Panc1 (cell line): Measurements from ENCODE around the gene DHX34. TPM values are rescaled to one million over a fixed set of nuclear protein-coding genes. Genes with fewer than 3 reads are reported as not detected.
A peak's percentile ranks its signal among the peaks of the same experiment; 100 is the strongest.

Source experiments
- ATAC-seq: fragments of 200-7000 bp; cut with Tn5 transposase; 2 replicates; pipeline ENCODE4 v1.9.1; 2020; ENCODE audit warnings: mild to moderate bottlenecking, moderate library complexity
- BruUV-seq: library from RNA; stranded (reverse); fragments of 400-500 nt; replicated peaks from 2 replicates; lab custom pipeline; 2021; lab: Mats Ljungman, UMichigan
- CTCF ChIA-PET: fragments of 300-600 bp; sonication (Branson Sonifier 250); formaldehyde crosslinking; loops from one replicate; lab custom pipeline; 2022; ENCODE audit warnings: antibody characterized with exemption; lab: Charles Lee
- POLR2A ChIA-PET: fragments of 300-600 bp; sonication (Branson Sonifier 250); formaldehyde crosslinking; loops from one replicate; lab custom pipeline; 2022; ENCODE audit warnings: antibody characterized with exemption; lab: Charles Lee
- DNase-seq: peaks from one replicate; pipeline ENCODE4 v3.0.0-alpha.2; 2010; ENCODE audit warnings: low read depth, low spot score
- H3K27ac ChIP-seq: 2 replicates; pipeline ENCODE4 v1.5.1; 2011; ENCODE audit warnings: mild to moderate bottlenecking, low read length, inconsistent platforms
- H3K27me3 ChIP-seq: fragments of 200-500 bp; sonication (Bioruptor generic); 2 replicates; pipeline ENCODE4 v1.6.0; 2014; ENCODE audit warnings: low read length, inconsistent platforms; ENCODE audit not compliant: control insufficient read depth, insufficient read depth
- H3K36me3 ChIP-seq: fragments of 200-500 bp; sonication (Bioruptor generic); 2 replicates; pipeline ENCODE4 v1.5.1; 2014; ENCODE audit warnings: inconsistent platforms, mild to moderate bottlenecking, low read length, moderate library complexity; ENCODE audit not compliant: control insufficient read depth, insufficient read depth
- H3K4me1 ChIP-seq: 2 replicates; pipeline ENCODE4 v1.5.1; 2011; ENCODE audit warnings: inconsistent platforms, mild to moderate bottlenecking, low read length, moderate library complexity; ENCODE audit not compliant: control insufficient read depth, insufficient read depth
- H3K4me3 ChIP-seq, 2 experiments: 2 replicates each; pipeline ENCODE4 v1.5.1; 2011 to 2012; ENCODE audit warnings: low read depth in 2 of 2, low read length in 2 of 2, mild to moderate bottlenecking in 2 of 2, inconsistent platforms in 1 of 2, moderate library complexity in 1 of 2
- H3K9me3 ChIP-seq: fragments of 200-500 bp; sonication (Bioruptor generic); 2 replicates; pipeline ENCODE4 v1.5.1; 2014; ENCODE audit warnings: low read depth, mild to moderate bottlenecking, inconsistent platforms, low read length, moderate library complexity; ENCODE audit not compliant: control insufficient read depth, insufficient read depth
- POLR2AphosphoS5 ChIP-seq: IDR thresholded peaks from 2 replicates; pipeline ENCODE4 v1.6.1; 2012; ENCODE audit warnings: mild to moderate bottlenecking, low read depth, low read length, moderate library complexity
- REST ChIP-seq, 2 experiments: IDR thresholded peaks; 2 replicates each; pipeline ENCODE4 v1.6.1; 2011 to 2012; ENCODE audit warnings: low read depth in 2 of 2, control low read depth in 1 of 2, low read length in 1 of 2, mild to moderate bottlenecking in 1 of 2, moderate library complexity in 1 of 2; ENCODE audit not compliant: insufficient read depth in 1 of 2
- SIN3A ChIP-seq: IDR thresholded peaks from 2 replicates; pipeline ENCODE4 v1.6.1; 2012; ENCODE audit warnings: low read depth, mild to moderate bottlenecking, low read length, moderate library complexity, borderline replicate concordance; ENCODE audit not compliant: insufficient read depth
- TCF7L2 ChIP-seq: IDR thresholded peaks from 2 replicates; pipeline ENCODE4 v1.6.1; 2011; ENCODE audit warnings: mild to moderate bottlenecking, low read depth, low read length, inconsistent platforms
- in situ Hi-C: cut with HindIII; loops from 2 replicates; pipeline ENCODE4 v1.10.0; 2016; ENCODE audit warnings: low sequenced_read_pairs, low pct_unique_long_range_greater_than_20kb
- intact Hi-C: fragments of 100-400 bp; cut with micrococcal nuclease; formaldehyde crosslinking; loops from one replicate; pipeline ENCODE4 v1.10.0; 2022; ENCODE audit not compliant: unreplicated experiment
- total RNA-seq: library from RNA; stranded (reverse); gene quantifications from one replicate; pipeline ENCODE4 v1.2.1, GENCODE V29; 2021; ENCODE audit not compliant: unreplicated experiment
- TF ChIP-seq, protein P1 (sequence below): fragments of 450-650 bp; IDR thresholded peaks from 2 replicates; pipeline ENCODE4 v1.5.1; 2017; ENCODE audit warnings: mild to moderate bottlenecking

The DHX34 gene
- total RNA-seq, 1 experiment from 2014 or later = 29.2 TPM

DNA sequence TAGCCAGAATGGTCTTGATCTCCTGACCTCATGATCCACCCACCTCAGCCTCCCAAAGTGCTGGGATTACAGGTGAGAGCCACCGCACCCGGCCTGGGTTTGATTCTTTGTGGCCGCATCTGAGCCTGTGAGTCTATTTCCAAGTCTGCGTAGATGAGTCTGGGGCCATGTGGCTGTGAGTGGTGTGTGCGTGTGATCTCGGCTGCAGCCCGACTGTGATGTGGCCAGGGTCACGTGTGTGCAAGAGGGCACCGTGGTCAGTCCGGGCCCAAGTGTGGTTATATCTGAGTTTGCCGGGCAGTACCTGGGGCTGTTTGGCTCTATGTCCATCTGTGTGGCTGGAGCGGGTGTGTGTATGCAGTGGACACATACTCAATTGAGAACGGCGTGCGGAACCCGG is 64.8 kb downstream of the DHX34 start:
- no peak overlapping the region for H3K27ac ChIP-seq
- no peaks in the 10 kb centered on the region for H3K9me3 ChIP-seq
- no peaks in the 10 kb centered on the region for H3K27me3 ChIP-seq
- ChIA-PET CTCF (interaction anchor here (0.6 kb wide), 1 partner anchor 523 kb away, joined by 5 read pairs; no protein-coding TSS in a partner anchor), POLR2A (interaction anchor here (0.6 to 0.7 kb wide), 2 partner anchors 121 to 740 kb away, joined by 5 to 9 read pairs; no protein-coding TSS in a partner anchor)
- intact Hi-C loops (no loop called here), in situ Hi-C loops (no loop called here)
- no peaks in the 10 kb centered on the region for H3K36me3 ChIP-seq
- BruUV-seq = no TSS peak
- DNase-seq (no peak), ATAC-seq (no peak)
- H3K4me1 ChIP-seq = peaks cover 4% of the 10 kb centered on the region
- TF ChIP-seq POLR2AphosphoS5 (no peak), REST (IDR thresholded peaks at IDR 0.05; ENCODE audit: insufficient read depth in 1 of 2, low read depth in 2 of 2, low read length in 1 of 2) (no peak), SIN3A (no peak), TCF7L2 (no peak)
- TF ChIP-seq, protein P1, sequence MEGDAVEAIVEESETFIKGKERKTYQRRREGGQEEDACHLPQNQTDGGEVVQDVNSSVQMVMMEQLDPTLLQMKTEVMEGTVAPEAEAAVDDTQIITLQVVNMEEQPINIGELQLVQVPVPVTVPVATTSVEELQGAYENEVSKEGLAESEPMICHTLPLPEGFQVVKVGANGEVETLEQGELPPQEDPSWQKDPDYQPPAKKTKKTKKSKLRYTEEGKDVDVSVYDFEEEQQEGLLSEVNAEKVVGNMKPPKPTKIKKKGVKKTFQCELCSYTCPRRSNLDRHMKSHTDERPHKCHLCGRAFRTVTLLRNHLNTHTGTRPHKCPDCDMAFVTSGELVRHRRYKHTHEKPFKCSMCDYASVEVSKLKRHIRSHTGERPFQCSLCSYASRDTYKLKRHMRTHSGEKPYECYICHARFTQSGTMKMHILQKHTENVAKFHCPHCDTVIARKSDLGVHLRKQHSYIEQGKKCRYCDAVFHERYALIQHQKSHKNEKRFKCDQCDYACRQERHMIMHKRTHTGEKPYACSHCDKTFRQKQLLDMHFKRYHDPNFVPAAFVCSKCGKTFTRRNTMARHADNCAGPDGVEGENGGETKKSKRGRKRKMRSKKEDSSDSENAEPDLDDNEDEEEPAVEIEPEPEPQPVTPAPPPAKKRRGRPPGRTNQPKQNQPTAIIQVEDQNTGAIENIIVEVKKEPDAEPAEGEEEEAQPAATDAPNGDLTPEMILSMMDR = no peak
- no peak overlapping the region for H3K4me3 ChIP-seq

GRCh38 chr19:47414469-47414868 is 65.4 kb downstream of the DHX34 start:
- DNase-seq (no peak), ATAC-seq (peak; percentile 77)
- H3K4me3 ChIP-seq = no peak overlapping the region
- no peaks in the 10 kb centered on the region for H3K9me3 ChIP-seq
- ChIA-PET CTCF (no interaction called here), POLR2A (interaction anchor here (0.6 kb wide), 1 partner anchor 26 kb away, joined by 4 read pairs; no protein-coding TSS in a partner anchor)
- BruUV-seq = no TSS peak
- intact Hi-C loops = no loop called here
- no peaks in the 10 kb centered on the region for H3K36me3 ChIP-seq
- TF ChIP-seq, protein P1 = peak; percentile 75; the same call in 1 of the 2 replicates
- no peak for TF ChIP-seq REST (IDR thresholded peaks at IDR 0.05; ENCODE audit: insufficient read depth in 1 of 2, low read depth in 2 of 2, low read length in 1 of 2)
- no peak overlapping the region for H3K27ac ChIP-seq
- H3K27me3 ChIP-seq = no peaks in the 10 kb centered on the region
- peaks cover 4% of the 10 kb centered on the region for H3K4me1 ChIP-seq
- in situ Hi-C loops = no loop called here
